K562 (cell line): Measurements from ENCODE around the gene SLC7A14. TPM values are rescaled to one million over a fixed set of nuclear protein-coding genes. Genes with fewer than 3 reads are reported as not detected.
A peak's percentile ranks its signal among the peaks of the same experiment; 100 is the strongest.

Experiments used
- ADNP ChIP-seq: fragments of 200-800 bp; sonication (Bioruptor generic); IDR thresholded peaks from 2 replicates; pipeline ENCODE4 v1.6.1; 2016; ENCODE audit warnings: missing genetic modification characterization, missing compliant biosample characterization
- ARNT ChIP-seq, 2 experiments: fragments of 450-650 bp; IDR thresholded peaks; 2 replicates each; pipeline ENCODE4 v1.6.1; 2016; ENCODE audit warnings: mild to moderate bottlenecking in 1 of 2
- CBX2 ChIP-seq: fragments of 200-600 bp; sonication (generic); IDR thresholded peaks from one replicate; pipeline ENCODE4 v1.6.1; 2012; ENCODE audit warnings: mild to moderate bottlenecking, low read length, inconsistent platforms; ENCODE audit not compliant: insufficient read depth, poor library complexity, severe bottlenecking
- CC2D1A ChIP-seq: fragments of 450-650 bp; IDR thresholded peaks from 2 replicates; pipeline ENCODE4 v1.6.1; 2017; ENCODE audit warnings: mild to moderate bottlenecking
- ESRRB ChIP-seq: fragments of 250-450 bp; sonication (Bioruptor Pico); IDR thresholded peaks from 2 replicates; pipeline ENCODE4 v1.5.0; 2020; ENCODE audit warnings: mild to moderate bottlenecking, moderate library complexity, borderline replicate concordance
- MAZ ChIP-seq, 2 experiments: fragments of 450-650 bp in 1 of 2; sonication (generic) in 1 of 2; formaldehyde crosslinking; IDR thresholded peaks in 1 of 2; conservative IDR thresholded peaks in 1 of 2; 2 replicates each; pipeline versions ENCODE4 v1.4.0 to v1.5.0; 2020; ENCODE audit warnings: mild to moderate bottlenecking in 1 of 2, missing genetic modification reagents in 1 of 2
- POLR2AphosphoS2 ChIP-seq: IDR thresholded peaks from 2 replicates; pipeline ENCODE4 v1.6.1; 2012; ENCODE audit warnings: low read length, improper control_type of control experiment
- SMC3 ChIP-seq: conservative IDR thresholded peaks from 2 replicates; pipeline ENCODE4 v1.6.1; 2011; ENCODE audit warnings: low read depth, low read length, improper control_type of control experiment; ENCODE audit not compliant: insufficient read depth
- SNIP1 ChIP-seq: fragments of 450-650 bp; IDR thresholded peaks from 2 replicates; pipeline ENCODE4 v1.7.1; 2017; ENCODE audit warnings: low read depth, mild to moderate bottlenecking
- ZNF79 ChIP-seq: fragments of 250-450 bp; sonication (Bioruptor Pico); IDR thresholded peaks from 2 replicates; pipeline ENCODE4 v1.4.0; 2020; ENCODE audit warnings: low read depth, mild to moderate bottlenecking, moderate library complexity
- ZSCAN29 ChIP-seq: fragments of 450-650 bp; IDR thresholded peaks from 2 replicates; pipeline ENCODE4 v1.6.1; 2017
- polyA plus RNA-seq, 8 experiments: library from polyadenylated mRNA; depleted of rRNA in 4 of 8; stranded (reverse) in 5 of 8; unstranded in 3 of 8; fragments of >200 nt; fragmentation: Nextera tagmentation in 2 of 8; fragmentation: Illumina TruSeq in 1 of 8; extraction: Ambion mirVana in 2 of 8; extraction: Trizol in 1 of 8; gene quantifications; 2 replicates each; pipeline versions ENCODE4 v1.2.1 to v1.2.3, GENCODE V29; 2011 to 2014; ENCODE audit warnings: inconsistent platforms in 1 of 8, missing spikeins in 1 of 8
- total RNA-seq, 7 experiments: library from RNA; depleted of rRNA in 6 of 7; stranded (reverse); fragments of >200 nt in 6 of 7; fragmentation: Illumina TruSeq in 2 of 7; extraction: Trizol in 2 of 7; gene quantifications; 2 replicates each; pipeline versions ENCODE4 v1.2.1 to v1.2.3, GENCODE V29; 2011 to 2021; ENCODE audit warnings: low replicate concordance in 1 of 7
- TF ChIP-seq, protein P1 (sequence below): IDR thresholded peaks from 2 replicates; pipeline ENCODE4 v1.6.1; 2012; ENCODE audit warnings: low read depth, low read length, improper control_type of control experiment, borderline replicate concordance
- TF ChIP-seq, protein P2 (sequence below): fragments of 250-450 bp; sonication (Bioruptor Pico); IDR thresholded peaks from 2 replicates; pipeline ENCODE4 v1.5.0; 2022; ENCODE audit warnings: mild to moderate bottlenecking
- TF ChIP-seq, protein P3 (sequence below), 2 experiments: IDR thresholded peaks; 2 replicates each; pipeline ENCODE4 v1.6.1; 2012; ENCODE audit warnings: improper control_type of control experiment in 2 of 2, low read depth in 2 of 2, low read length in 2 of 2, borderline replicate concordance in 1 of 2
- TF ChIP-seq, protein P4 (sequence below), 2 experiments: fragments of 450-650 bp; conservative IDR thresholded peaks; 2 replicates each; pipeline ENCODE4 v1.6.1; 2017; ENCODE audit warnings: mild to moderate bottlenecking in 2 of 2, moderate library complexity in 2 of 2

Gene SLC7A14
- total and polyA plus RNA-seq, 9 of the 15 experiments (the other 6 are each of a cell fraction or from before 2014, with no cell fraction given), result not detected

DNA sequence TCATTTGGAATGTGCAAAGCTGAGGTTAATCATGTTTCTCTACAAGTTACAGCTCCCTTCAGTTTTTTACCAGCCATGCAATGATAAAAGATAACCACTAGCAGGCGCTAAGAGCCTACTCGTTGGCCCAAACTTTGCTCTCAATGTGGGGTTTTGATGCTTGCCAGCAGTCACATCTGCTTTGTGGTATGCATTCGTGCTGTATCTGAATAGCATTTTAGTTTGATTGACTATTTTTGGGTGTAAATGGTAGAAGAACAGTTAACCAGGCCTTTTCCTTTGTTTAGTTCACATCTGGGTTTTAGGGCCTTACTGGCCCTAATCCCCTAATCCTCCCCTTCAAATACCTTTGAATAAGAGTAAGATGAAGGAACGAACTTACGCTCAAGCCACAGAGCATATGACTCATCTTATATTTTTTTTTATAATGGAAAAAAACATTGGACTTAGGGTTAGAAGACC, 171.6 kb downstream of the SLC7A14 start (continued):
- TF ChIP-seq, protein P1, sequence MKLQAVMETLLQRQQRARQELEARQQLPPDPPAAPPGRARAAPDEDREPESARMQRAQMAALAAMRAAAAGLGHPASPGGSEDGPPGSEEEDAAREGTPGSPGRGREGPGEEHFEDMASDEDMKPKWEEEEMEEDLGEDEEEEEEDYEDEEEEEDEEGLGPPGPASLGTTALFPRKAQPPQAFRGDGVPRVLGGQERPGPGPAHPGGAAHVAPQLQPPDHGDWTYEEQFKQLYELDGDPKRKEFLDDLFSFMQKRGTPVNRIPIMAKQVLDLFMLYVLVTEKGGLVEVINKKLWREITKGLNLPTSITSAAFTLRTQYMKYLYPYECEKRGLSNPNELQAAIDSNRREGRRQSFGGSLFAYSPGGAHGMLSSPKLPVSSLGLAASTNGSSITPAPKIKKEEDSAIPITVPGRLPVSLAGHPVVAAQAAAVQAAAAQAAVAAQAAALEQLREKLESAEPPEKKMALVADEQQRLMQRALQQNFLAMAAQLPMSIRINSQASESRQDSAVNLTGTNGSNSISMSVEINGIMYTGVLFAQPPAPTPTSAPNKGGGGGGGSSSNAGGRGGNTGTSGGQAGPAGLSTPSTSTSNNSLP, result peak; percentile 10; the same call in 1 of the 2 replicates
- TF ChIP-seq SNIP1, result no peak
- TF ChIP-seq ADNP (tag), result 0 out of 2 replicates have a peak, but pooled peaks have one; percentile 20
- no peak for TF ChIP-seq ESRRB (CRISPR knock-in tag)
- TF ChIP-seq, protein P2, sequence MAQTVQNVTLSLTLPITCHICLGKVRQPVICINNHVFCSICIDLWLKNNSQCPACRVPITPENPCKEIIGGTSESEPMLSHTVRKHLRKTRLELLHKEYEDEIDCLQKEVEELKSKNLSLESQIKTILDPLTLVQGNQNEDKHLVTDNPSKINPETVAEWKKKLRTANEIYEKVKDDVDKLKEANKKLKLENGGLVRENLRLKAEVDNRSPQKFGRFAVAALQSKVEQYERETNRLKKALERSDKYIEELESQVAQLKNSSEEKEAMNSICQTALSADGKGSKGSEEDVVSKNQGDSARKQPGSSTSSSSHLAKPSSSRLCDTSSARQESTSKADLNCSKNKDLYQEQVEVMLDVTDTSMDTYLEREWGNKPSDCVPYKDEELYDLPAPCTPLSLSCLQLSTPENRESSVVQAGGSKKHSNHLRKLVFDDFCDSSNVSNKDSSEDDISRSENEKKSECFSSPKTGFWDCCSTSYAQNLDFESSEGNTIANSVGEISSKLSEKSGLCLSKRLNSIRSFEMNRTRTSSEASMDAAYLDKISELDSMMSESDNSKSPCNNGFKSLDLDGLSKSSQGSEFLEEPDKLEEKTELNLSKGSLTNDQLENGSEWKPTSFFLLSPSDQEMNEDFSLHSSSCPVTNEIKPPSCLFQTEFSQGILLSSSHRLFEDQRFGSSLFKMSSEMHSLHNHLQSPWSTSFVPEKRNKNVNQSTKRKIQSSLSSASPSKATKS (CRISPR knock-in tag), result no peak
- TF ChIP-seq, protein P3, sequence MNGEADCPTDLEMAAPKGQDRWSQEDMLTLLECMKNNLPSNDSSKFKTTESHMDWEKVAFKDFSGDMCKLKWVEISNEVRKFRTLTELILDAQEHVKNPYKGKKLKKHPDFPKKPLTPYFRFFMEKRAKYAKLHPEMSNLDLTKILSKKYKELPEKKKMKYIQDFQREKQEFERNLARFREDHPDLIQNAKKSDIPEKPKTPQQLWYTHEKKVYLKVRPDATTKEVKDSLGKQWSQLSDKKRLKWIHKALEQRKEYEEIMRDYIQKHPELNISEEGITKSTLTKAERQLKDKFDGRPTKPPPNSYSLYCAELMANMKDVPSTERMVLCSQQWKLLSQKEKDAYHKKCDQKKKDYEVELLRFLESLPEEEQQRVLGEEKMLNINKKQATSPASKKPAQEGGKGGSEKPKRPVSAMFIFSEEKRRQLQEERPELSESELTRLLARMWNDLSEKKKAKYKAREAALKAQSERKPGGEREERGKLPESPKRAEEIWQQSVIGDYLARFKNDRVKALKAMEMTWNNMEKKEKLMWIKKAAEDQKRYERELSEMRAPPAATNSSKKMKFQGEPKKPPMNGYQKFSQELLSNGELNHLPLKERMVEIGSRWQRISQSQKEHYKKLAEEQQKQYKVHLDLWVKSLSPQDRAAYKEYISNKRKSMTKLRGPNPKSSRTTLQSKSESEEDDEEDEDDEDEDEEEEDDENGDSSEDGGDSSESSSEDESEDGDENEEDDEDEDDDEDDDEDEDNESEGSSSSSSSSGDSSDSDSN (IDR thresholded peaks at IDR 0.05; ENCODE audit: borderline replicate concordance in 1 of 2, low read depth in 2 of 2, low read length in 2 of 2), result no peak
- no peak for TF ChIP-seq POLR2AphosphoS2
- TF ChIP-seq, protein P4, sequence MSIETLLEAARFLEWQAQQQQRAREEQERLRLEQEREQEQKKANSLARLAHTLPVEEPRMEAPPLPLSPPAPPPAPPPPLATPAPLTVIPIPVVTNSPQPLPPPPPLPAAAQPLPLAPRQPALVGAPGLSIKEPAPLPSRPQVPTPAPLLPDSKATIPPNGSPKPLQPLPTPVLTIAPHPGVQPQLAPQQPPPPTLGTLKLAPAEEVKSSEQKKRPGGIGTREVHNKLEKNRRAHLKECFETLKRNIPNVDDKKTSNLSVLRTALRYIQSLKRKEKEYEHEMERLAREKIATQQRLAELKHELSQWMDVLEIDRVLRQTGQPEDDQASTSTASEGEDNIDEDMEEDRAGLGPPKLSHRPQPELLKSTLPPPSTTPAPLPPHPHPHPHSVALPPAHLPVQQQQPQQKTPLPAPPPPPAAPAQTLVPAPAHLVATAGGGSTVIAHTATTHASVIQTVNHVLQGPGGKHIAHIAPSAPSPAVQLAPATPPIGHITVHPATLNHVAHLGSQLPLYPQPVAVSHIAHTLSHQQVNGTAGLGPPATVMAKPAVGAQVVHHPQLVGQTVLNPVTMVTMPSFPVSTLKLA (conservative IDR thresholded peaks at IDR 0.05), result 0 out of 4 replicates have a peak, but pooled peaks of 1 of the 2 experiments have one; percentile 19
- no peak for TF ChIP-seq ZNF79 (CRISPR knock-in tag)
- TF ChIP-seq MAZ (CRISPR knock-in tag; conservative IDR thresholded peaks at IDR 0.05 in 1 of 2, IDR thresholded peaks at IDR 0.05 in 1 of 2), result peak in 1 of 2 experiments; percentile 59; a peak in 2 of 4 replicates
- peak; percentile 93 for TF ChIP-seq SMC3
- no peak for TF ChIP-seq ZSCAN29
- peak; percentile 74; the same call in 1 of the 2 replicates for TF ChIP-seq CC2D1A
- TF ChIP-seq ARNT (IDR thresholded peaks at IDR 0.05), result 0 out of 4 replicates have a peak, but pooled peaks of 1 of the 2 experiments have one; percentile 28
- no peak for TF ChIP-seq CBX2
